Fibroblast of skin of left quadriceps (primary cell): ENCODE data around the gene PPP6R2.

Experiments
- DNase-seq, 2 experiments: peaks; one replicate each; pipeline ENCODE4 v3.0.0-alpha.2; 2013; ENCODE audit warnings: low read depth in 2 of 2

The PPP6R2 gene

GRCh38 chr22:50305923-50306566 is 37.1 kb upstream of the PPP6R2 start:
- DNase-seq, result peak; percentile 77

GRCh38 chr22:50306753-50307749 is 36.1 kb upstream of the PPP6R2 start, which contains the start of gene PLXNB2:
PLXNB2 (minus strand) TSS chr22:50307646; CDS start chr22:50290584, 17,062 bp downstream.
- DNase-seq, result peak; percentile 53 to 57

GRCh38 chr22:50307890-50308596 is 35.1 kb upstream of the PPP6R2 start:
- no peak for DNase-seq

- DNase-seq, result no peak
These were observed 34.6 kb upstream of the PPP6R2 start for GRCh38 chr22:50308597-50308935.

DNA sequence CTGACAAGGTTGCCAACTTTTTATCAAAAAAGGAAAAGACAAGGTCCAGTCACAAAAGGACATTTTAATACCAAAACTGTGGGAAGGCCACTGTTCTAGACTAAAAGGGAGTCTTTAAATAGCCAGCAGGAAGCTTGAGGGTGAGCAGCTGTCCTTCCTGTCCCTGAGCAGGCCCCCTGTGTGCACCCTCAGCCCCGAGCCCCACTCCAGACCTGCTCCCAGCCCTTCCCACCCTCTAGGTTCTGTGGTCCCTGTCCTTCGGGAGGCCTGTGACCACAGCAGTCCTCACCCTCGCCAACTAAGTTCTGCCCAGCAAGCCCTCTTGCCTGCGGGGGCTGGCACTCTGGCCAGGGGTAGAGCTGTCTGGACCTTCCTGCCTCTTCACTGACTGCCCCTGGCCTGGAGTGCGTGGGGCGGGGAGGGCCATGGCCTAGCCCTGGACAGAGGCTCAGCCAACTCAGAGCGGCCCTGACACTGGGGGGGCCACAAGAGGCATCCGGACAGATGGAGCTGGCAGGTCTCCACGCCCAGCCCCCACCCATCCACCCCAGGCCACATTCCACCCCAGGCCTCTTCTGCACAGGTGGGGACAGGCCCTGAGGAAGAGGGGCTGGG is 34.0 kb upstream of the PPP6R2 start:
- DNase-seq, result no peak

- no peak for DNase-seq
These were observed 33.5 kb upstream of the PPP6R2 start for GRCh38 chr22:50309601-50309991.

- DNase-seq, result no peak
These were observed 33.0 kb upstream of the PPP6R2 start for GRCh38 chr22:50310031-50310722.

GRCh38 chr22:50310949-50311444 is 32.1 kb upstream of the PPP6R2 start:
- DNase-seq, result no peak

DNA sequence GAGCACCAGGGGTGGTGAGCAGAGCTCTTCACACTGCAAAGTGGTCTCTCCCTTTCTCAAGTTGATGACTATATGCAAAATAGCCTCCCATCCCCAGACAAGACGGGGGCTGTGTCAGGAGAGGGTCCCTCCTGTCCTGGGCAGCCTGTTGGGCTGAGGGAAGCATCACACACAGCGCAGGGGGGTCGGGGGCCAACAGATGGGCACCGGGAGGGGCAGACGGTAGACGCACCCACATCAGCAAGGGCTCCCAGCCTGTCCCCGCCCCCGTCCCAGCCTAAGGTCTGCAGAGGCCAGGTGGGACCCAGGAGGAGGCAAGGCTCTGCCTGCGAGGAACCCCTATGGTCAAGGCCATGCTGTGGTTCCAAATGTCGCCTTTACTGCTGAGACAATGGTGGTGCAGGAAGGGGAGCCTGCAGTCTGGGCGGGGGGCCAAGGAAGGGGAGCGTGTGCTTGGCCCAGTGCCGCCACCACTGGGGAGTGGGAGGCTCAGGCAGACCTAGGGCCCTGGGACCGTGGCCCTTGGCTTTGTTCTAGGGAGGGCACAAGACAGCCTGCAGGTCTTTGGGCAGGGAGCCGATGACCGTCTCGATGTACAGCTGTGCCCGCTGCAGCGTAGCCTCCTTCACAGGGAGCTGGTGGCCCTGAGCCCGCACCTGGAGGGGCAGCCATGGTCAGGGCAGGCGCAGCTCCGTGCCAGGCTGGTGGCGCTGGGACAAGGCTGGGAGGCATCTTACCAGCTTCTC is 31.3 kb upstream of the PPP6R2 start:
- DNase-seq, result no peak

GRCh38 chr22:50312371-50312770 is 30.8 kb upstream of the PPP6R2 start:
- DNase-seq, result no peak

GRCh38 chr22:50313021-50313420 is 30.1 kb upstream of the PPP6R2 start:
- DNase-seq, result no peak

- no peak for DNase-seq
These were observed 29.5 kb upstream of the PPP6R2 start for GRCh38 chr22:50313600-50313999.

- DNase-seq, result no peak
These were observed 29.1 kb upstream of the PPP6R2 start for GRCh38 chr22:50314081-50314454.

DNA sequence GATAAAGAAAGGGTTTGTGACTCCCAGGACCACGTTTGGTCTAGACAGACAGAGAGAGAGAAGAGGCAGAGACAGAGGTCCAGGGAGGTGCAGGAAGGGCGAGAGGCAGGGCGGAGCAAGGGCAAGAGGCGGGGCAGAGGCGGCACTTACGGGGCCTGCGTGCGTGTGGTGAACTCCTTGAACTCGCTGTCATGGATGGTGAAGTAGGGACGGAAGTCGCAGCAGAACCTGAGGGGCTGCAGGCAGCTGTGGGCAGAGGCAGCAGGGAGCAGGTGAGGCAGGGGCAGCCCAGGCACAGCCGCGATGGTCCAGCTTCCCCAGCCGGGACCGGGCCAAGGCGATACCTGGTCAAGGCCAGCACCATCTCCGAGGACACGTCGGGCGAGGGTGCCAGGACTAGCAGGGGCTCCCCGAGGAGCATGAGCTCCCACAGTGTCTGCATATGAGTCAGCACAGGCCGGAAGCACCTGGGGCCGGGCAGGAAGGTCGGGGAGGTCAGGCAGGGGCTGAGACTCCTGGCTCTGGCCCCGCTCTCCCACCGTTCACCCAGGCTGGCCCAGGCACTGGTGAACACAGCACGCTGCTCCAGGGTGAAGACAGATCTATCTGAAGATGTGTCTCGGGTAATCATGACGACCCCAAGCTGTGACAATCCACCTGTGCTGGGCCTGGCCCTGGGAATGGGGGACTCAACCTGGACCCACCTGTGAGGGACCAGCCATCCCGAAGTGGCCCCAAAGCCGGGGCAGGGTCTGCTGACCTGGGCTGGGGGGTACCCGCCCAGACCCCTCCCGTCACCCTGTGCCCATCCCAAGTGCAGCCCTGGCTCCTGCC is 28.5 kb upstream of the PPP6R2 start:
- no peak for DNase-seq

DNA sequence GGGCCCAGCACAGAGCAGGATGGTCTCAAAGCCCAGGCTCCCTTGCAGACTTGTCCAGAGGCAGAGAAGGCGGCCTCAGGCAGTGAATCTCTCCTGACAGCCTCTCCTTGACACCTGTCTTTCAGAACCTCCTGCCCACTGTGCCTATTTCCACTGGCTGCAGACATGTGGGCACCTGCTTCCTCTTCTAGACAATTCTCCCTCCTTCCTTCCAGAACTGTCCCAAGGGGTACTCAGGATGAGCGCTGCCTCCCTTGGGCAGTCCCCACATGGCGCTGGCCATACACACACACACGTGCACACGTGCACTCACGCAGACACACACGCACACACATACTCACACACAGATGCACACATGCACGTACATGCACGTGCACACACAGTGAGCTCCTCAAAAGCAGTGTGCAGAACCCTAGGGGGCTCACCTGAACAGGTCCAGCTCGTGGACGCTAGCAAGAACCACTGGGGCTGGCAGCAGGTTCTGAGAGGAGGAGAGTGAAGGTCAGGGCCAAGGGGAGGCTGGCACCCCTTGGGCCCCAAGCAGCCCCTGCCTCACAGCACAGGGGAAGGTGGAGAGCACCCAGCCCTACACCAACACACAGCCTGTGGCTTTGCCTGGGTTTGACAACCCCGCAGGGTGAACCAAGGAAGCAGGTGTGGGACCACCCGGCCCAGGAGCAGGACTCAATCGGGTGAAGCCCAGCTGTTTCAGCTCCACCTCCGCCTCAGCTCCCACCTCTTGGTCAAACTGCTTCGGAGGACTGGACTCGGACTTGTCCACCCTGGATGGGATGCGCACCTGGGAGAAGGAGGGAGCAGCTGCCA is 27.6 kb upstream of the PPP6R2 start:
- DNase-seq, result no peak

DNA sequence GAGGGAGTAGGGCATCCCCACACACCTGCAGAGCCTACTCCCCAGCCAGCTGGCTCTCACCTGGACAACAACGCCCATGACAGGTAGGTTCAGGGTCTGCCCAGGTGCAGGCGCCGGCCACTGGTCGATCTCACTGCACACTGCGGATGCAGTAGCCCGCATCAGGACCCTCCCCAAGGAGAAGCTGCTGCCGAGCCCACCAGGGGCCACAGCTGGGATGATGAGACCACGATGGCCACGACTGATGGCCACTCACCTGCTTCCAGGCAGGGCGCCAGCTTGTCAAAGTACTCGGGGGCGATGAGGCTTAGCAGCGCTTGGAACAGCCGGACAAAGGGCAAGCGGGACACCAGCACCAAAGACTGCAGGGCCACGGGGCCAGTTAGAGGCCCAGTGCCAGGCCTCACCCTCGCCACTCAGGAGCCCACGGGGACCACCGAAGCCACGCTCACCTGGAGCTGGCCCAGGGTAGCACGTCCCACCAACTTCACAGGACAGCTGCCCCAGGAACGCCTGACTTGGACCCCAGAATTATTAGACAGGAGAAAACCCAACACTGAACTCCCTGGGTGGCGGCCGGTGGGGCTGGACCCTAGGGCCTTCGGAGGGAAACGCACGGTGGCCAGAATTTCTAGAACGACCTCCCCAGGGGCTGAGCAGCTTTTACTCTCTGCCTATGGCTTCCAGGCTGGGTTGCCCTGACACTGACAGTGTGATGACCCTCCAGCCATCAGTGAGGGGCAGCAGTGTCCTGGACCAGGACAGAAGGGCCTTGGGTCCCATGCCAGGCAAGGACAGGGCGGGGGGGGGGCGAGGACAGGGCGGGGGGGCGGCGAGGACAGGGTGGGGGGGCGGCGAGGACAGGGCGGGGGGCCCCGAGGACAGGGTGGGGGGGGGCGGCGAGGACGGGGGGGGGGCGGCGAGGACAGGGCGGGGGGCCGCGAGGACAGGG is 26.7 kb upstream of the PPP6R2 start:
- DNase-seq, result no peak

DNA sequence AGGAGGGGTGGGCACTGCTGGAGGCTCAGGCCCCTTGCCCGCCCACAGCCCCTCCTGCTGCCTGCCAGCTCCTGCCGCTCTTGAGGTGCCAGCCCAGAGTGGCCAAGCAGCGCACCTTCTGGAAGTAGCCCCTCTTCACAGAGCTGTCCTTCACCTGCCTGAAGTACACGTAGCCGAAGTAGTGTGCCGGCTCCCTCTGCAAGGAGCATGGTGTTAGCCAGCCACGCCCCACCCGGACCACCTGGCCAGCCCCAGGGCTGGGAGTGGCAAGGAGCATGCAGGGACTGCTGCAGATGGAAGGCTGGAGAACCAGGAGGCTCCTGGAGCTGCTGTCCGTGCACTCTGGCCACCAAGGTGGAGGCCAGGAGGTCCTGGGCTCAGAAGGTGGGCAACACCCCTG is 25.9 kb upstream of the PPP6R2 start:
- DNase-seq, result no peak

DNA sequence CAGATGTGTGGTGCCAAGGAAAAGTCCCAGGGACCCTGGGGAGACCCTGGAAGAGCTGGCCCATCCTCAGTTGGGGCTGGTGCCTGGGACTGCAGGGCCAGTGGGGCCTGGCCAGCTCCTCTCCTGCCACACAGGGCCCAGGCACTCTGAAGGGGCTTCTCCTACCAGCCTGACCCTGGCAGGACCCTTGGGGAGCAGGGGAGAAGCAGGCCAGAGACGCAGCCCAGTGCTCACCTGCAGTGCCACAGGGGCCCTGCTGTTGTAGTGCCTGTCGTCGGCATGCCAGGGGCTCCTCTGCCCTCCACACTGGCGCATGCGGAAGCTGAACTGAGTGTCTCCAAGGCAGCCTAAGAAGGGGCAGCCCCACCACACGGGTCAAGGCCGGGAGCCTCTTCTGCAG is 25.5 kb upstream of the PPP6R2 start:
- no peak for DNase-seq
